Sigmoid colon (tissue), 7 donors: ENCODE results near the gene IFITM10. TPM values are rescaled to one million over a fixed set of nuclear protein-coding genes. Genes with fewer than 3 reads are reported as not detected.
"Not testable (repeated sequence)": the region's sequence is repeated elsewhere in the genome, so short reads cannot be mapped to it uniquely, and the experiment has no call there.

Source experiments
- DNase-seq: peaks from one replicate; pipeline ENCODE4 v3.0.0-alpha.2; 2019
- H3K27ac ChIP-seq, 4 donors: fragments of 200-600 bp; sonication (generic); one replicate each; pipeline ENCODE4 v1.5.1; 2016 to 2019; ENCODE audit warnings: mild to moderate bottlenecking in 1 of 4
- H3K27me3 ChIP-seq, 3 donors: fragments of 200-600 bp; sonication (generic); one replicate each; pipeline ENCODE4 v1.5.1; 2019; ENCODE audit warnings: mild to moderate bottlenecking in 1 of 3
- H3K36me3 ChIP-seq, 4 donors: fragments of 200-600 bp; sonication (generic); one replicate each; pipeline ENCODE4 v1.5.1; 2016 to 2019
- H3K4me1 ChIP-seq, 4 donors: fragments of 200-600 bp; sonication (generic); one replicate each; pipeline ENCODE4 v1.5.1; 2017 to 2019
- H3K4me3 ChIP-seq, 4 donors: fragments of 200-600 bp; sonication (generic); one replicate each; pipeline ENCODE4 v1.5.1; 2017 to 2019; ENCODE audit warnings: mild to moderate bottlenecking in 2 of 4, moderate library complexity in 1 of 4
- H3K9me3 ChIP-seq, 4 donors: fragments of 200-600 bp in 3 of 4; sonication (generic) in 3 of 4; one replicate each; pipeline versions ENCODE4 v1.5.1 to v1.6.1; 2013 to 2019
- CTCF ChIP-seq, 4 experiments: fragments of 450-650 bp in 3 of 4; fragments of 200-600 bp in 1 of 4; IDR thresholded peaks; one replicate each; pipeline ENCODE4 v1.5.1; 2016 to 2019; ENCODE audit warnings: antibody characterized with exemption in 4 of 4, mild to moderate bottlenecking in 3 of 4, moderate library complexity in 2 of 4
- EP300 ChIP-seq, 4 donors: sonication (generic); formaldehyde crosslinking; IDR thresholded peaks; one replicate each; pipeline ENCODE4 v1.6.1; 2017; ENCODE audit warnings: antibody characterized with exemption in 4 of 4
- POLR2A ChIP-seq, 2 donors: fragments of 450-650 bp; IDR thresholded peaks; one replicate each; pipeline ENCODE4 v1.6.1; 2016; ENCODE audit warnings: antibody characterized with exemption in 2 of 2, mild to moderate bottlenecking in 2 of 2, moderate library complexity in 2 of 2
- POLR2AphosphoS5 ChIP-seq, 4 donors: sonication (generic); formaldehyde crosslinking; IDR thresholded peaks; one replicate each; pipeline ENCODE4 v1.6.1; 2017; ENCODE audit warnings: antibody characterized with exemption in 4 of 4
- WGBS, 2 donors: extraction: QIAGEN DNeasy Blood & Tissue Kit; methylation state at CpG; one replicate each; pipeline ENCODE4 v1.1.7; 2013; 5-methylcytosine and 5-hydroxymethylcytosine counted together
- intact Hi-C: fragments of 100-400 bp; cut with DNase I; formaldehyde crosslinking; loops from one replicate; pipeline ENCODE4 v1.15.1; 2023
- polyA plus RNA-seq, 3 donors: library from polyadenylated mRNA; stranded (reverse); fragments of 200-250 nt; gene quantifications; one replicate each; pipeline ENCODE4 v1.2.3, GENCODE V29; 2013
- total RNA-seq, 4 donors: library from RNA; depleted of rRNA; stranded (reverse); fragments of >200 nt; gene quantifications; one replicate each; pipeline ENCODE4 v1.1.0, GENCODE V29; 2016
- donor health status: healthy with polysubstance abuse.
- donor health status: Bipolar disorder and iron deficiency.
- donor health status: healthy.

Gene IFITM10
- total and polyA plus RNA-seq, 7 donors: 0.36 to 1.4 (median 0.60) TPM; not detected in 2

GRCh38 chr11:1770061-1770460 is 19.7 kb upstream of the IFITM10 start:
- TF ChIP-seq EP300 (IDR thresholded peaks at IDR 0.05) (no peak), CTCF (IDR thresholded peaks at IDR 0.05) (no peak), POLR2A (IDR thresholded peaks at IDR 0.05) (no peak), POLR2AphosphoS5 (IDR thresholded peaks at IDR 0.05) (no peak)
- Histone ChIP-seq H3K4me1 (peaks cover 0 to 13% (median 8%) of the 10 kb centered on the region in 4 donors), H3K27ac (no peak overlapping the region), H3K9me3 (no peaks in the 10 kb centered on the region), H3K4me3 (no peak overlapping the region), H3K36me3 (no peaks in the 10 kb centered on the region), H3K27me3 (no peaks in the 10 kb centered on the region)
- intact Hi-C loops: no loop called here
- DNase-seq: no peak
- WGBS, 2 donors: 86 to 93% methylated on average over 7 of the region's 7 CpGs

- H3K27ac ChIP-seq, H3K36me3 ChIP-seq, H3K9me3 ChIP-seq, intact Hi-C loops, H3K27me3 ChIP-seq, H3K4me3 ChIP-seq: not testable (repeated sequence)
- H3K4me1 ChIP-seq: peaks cover 0 to 17% (median 9%) of the 10 kb centered on the region in 4 donors
- WGBS, 2 donors: 31 to 78% methylated on average over 9 of the region's 9 CpGs
- peak; percentile 48 for DNase-seq
These were observed 19.0 kb upstream of the IFITM10 start for GRCh38 chr11:1769304-1769936.

GRCh38 chr11:1768141-1768469 is 17.7 kb upstream of the IFITM10 start:
- H3K4me3 ChIP-seq: no peak overlapping the region
- H3K9me3 ChIP-seq: no peaks in the 10 kb centered on the region
- peaks cover 0 to 21% (median 16%) of the 10 kb centered on the region in 4 donors for H3K4me1 ChIP-seq
- WGBS, 2 donors: 78 to 85% methylated on average over 7 of the region's 7 CpGs
- DNase-seq: no peak
- no peaks in the 10 kb centered on the region for H3K27me3 ChIP-seq
- intact Hi-C loops: no loop called here
- no peak overlapping the region for H3K27ac ChIP-seq
- no peaks in the 10 kb centered on the region for H3K36me3 ChIP-seq
- TF ChIP-seq POLR2A (IDR thresholded peaks at IDR 0.05) (no peak), POLR2AphosphoS5 (IDR thresholded peaks at IDR 0.05) (no peak), EP300 (IDR thresholded peaks at IDR 0.05) (no peak), CTCF (IDR thresholded peaks at IDR 0.05) (no peak)

GRCh38 chr11:1767399-1768140 is 17.2 kb upstream of the IFITM10 start:
- Histone ChIP-seq H3K9me3 (no peaks in the 10 kb centered on the region), H3K4me3 (no peak overlapping the region), H3K36me3 (no peaks in the 10 kb centered on the region), H3K4me1 (peaks cover 0 to 21% (median 18%) of the 10 kb centered on the region in 4 donors), H3K27ac (no peak overlapping the region), H3K27me3 (no peaks in the 10 kb centered on the region)
- DNase-seq: peak; percentile 61
- WGBS, 2 donors: 86 to 91% methylated on average over 19 of the region's 19 CpGs
- TF ChIP-seq POLR2AphosphoS5 (IDR thresholded peaks at IDR 0.05): no peak
- no peak for TF ChIP-seq EP300 (IDR thresholded peaks at IDR 0.05)
- no peak for TF ChIP-seq POLR2A (IDR thresholded peaks at IDR 0.05)
- no peak for TF ChIP-seq CTCF (IDR thresholded peaks at IDR 0.05)
- intact Hi-C loops: no loop called here

GRCh38 chr11:1766719-1767398 is 16.5 kb upstream of the IFITM10 start:
- intact Hi-C loops: no loop called here
- peaks cover 0 to 22% (median 20%) of the 10 kb centered on the region in 4 donors for H3K4me1 ChIP-seq
- no peaks in the 10 kb centered on the region for H3K36me3 ChIP-seq
- TF ChIP-seq POLR2AphosphoS5 (IDR thresholded peaks at IDR 0.05) (no peak), CTCF (IDR thresholded peaks at IDR 0.05) (no peak), EP300 (IDR thresholded peaks at IDR 0.05) (no peak), POLR2A (IDR thresholded peaks at IDR 0.05) (no peak)
- peak; percentile 60 for DNase-seq
- no peak overlapping the region for H3K4me3 ChIP-seq
- H3K27me3 ChIP-seq: no peaks in the 10 kb centered on the region
- no peaks in the 10 kb centered on the region for H3K9me3 ChIP-seq
- no peak overlapping the region for H3K27ac ChIP-seq
- WGBS, 2 donors: 95 to 96% methylated on average over 22 of the region's 22 CpGs
